IMR-90 (cell line): ENCODE results near the gene ZNF625. TPM values are rescaled to one million over a fixed set of nuclear protein-coding genes. Genes with fewer than 3 reads are reported as not detected.
A peak's percentile ranks its signal among the peaks of the same experiment; 100 is the strongest.

Experiments
- ATAC-seq: fragments of 200-7000 bp; cut with Tn5 transposase; 2 replicates; pipeline ENCODE4 v1.9.1; 2020; ENCODE audit warnings: low read depth, mild to moderate bottlenecking, moderate library complexity
- BruUV-seq: library from RNA; stranded (reverse); fragments of 400-500 nt; replicated peaks from 2 replicates; lab custom pipeline; 2021; lab: Mats Ljungman, UMichigan
- CTCF ChIA-PET: fragments of 300-600 bp; formaldehyde crosslinking; extraction: SDS; loops from one replicate; lab custom pipeline; 2021; ENCODE audit warnings: antibody characterized with exemption; lab: Yijun Ruan, JAX
- POLR2A ChIA-PET: fragments of 300-600 bp; sonication (Branson Sonifier 250); formaldehyde crosslinking; loops from one replicate; lab custom pipeline; 2022; ENCODE audit warnings: antibody characterized with exemption; ENCODE audit not compliant: unreplicated experiment; lab: Charles Lee
- DNase-seq: peaks from one replicate; pipeline ENCODE4 v3.0.0; 2013
- H2AFZ ChIP-seq: replicated peaks from 2 replicates; pipeline ENCODE3; 2013; ENCODE audit warnings: low read length, mild to moderate bottlenecking; ENCODE audit not compliant: poor library complexity
- H2AK5ac ChIP-seq: 2 replicates; pipeline ENCODE4 v1.6.1; 2013; ENCODE audit warnings: low read depth, low read length, inconsistent platforms
- H2AK9ac ChIP-seq: replicated peaks from 2 replicates; pipeline ENCODE3; 2013; ENCODE audit warnings: mild to moderate bottlenecking, low read depth, low read length, moderate library complexity; ENCODE audit not compliant: poor library complexity
- H2BK120ac ChIP-seq: 2 replicates; pipeline ENCODE4 v1.6.1; 2013; ENCODE audit warnings: low read depth, low read length, inconsistent platforms
- H2BK15ac ChIP-seq: 3 replicates; pipeline ENCODE4 v1.6.1; 2013; ENCODE audit warnings: low read depth, low read length, inconsistent platforms
- H2BK20ac ChIP-seq: 2 replicates; pipeline ENCODE4 v1.6.1; 2013; ENCODE audit warnings: low read depth, mild to moderate bottlenecking, inconsistent platforms, low read length, moderate library complexity
- H2BK5ac ChIP-seq: 2 replicates; pipeline ENCODE4 v1.6.1; 2013; ENCODE audit warnings: mild to moderate bottlenecking, low read depth, low read length, inconsistent platforms; ENCODE audit not compliant: poor library complexity, severe bottlenecking
- H3K14ac ChIP-seq: replicated peaks from 2 replicates; pipeline ENCODE4 v1.6.1; 2013; ENCODE audit warnings: low read depth, low read length, inconsistent platforms
- H3K18ac ChIP-seq: 2 replicates; pipeline ENCODE4 v1.6.1; 2013; ENCODE audit warnings: low read depth, low read length, control low read depth
- H3K23ac ChIP-seq: 2 replicates; pipeline ENCODE4 v1.6.1; 2013; ENCODE audit warnings: low read depth, low read length, inconsistent platforms
- H3K27ac ChIP-seq: 2 replicates; pipeline ENCODE4 v1.5.1; 2013; ENCODE audit warnings: mild to moderate bottlenecking, control low read depth, low read length; ENCODE audit not compliant: insufficient read depth
- H3K27me3 ChIP-seq: 2 replicates; pipeline ENCODE4 v1.6.1; 2013; ENCODE audit warnings: low read length; ENCODE audit not compliant: control insufficient read depth, insufficient read depth
- H3K36me3 ChIP-seq: 2 replicates; pipeline ENCODE4 v1.6.1; 2013; ENCODE audit warnings: low read length, mixed read lengths; ENCODE audit not compliant: control insufficient read depth, insufficient read depth
- H3K4ac ChIP-seq: 2 replicates; pipeline ENCODE4 v1.6.1; 2013; ENCODE audit warnings: low read depth, low read length, inconsistent platforms
- H3K4me1 ChIP-seq: 2 replicates; pipeline ENCODE4 v1.6.1; 2013; ENCODE audit warnings: low read length, mixed read lengths; ENCODE audit not compliant: control insufficient read depth, insufficient read depth
- H3K4me2 ChIP-seq: 2 replicates; pipeline ENCODE4 v1.6.1; 2013; ENCODE audit warnings: low read depth, mild to moderate bottlenecking, control low read depth, low read length, moderate library complexity
- H3K4me3 ChIP-seq: 2 replicates; pipeline ENCODE4 v1.5.1; 2013; ENCODE audit warnings: low read depth, mild to moderate bottlenecking, control low read depth, low read length, moderate library complexity; ENCODE audit not compliant: insufficient read depth
- H3K56ac ChIP-seq: 2 replicates; pipeline ENCODE4 v1.6.1; 2013; ENCODE audit warnings: low read length, inconsistent platforms; ENCODE audit not compliant: insufficient read depth; ENCODE audit errors: extremely low read depth
- H3K79me1 ChIP-seq, 2 experiments: 2 replicates each; pipeline ENCODE4 v1.6.1; 2013; ENCODE audit warnings: low read length in 2 of 2, inconsistent platforms in 1 of 2, low read depth in 1 of 2
- H3K9ac ChIP-seq: 2 replicates; pipeline ENCODE4 v1.6.1; 2013; ENCODE audit warnings: low read depth, low read length, control low read depth
- H3K9me1 ChIP-seq: 2 replicates; pipeline ENCODE4 v1.6.1; 2013; ENCODE audit warnings: low read length, inconsistent platforms; ENCODE audit not compliant: insufficient read depth
- H3K9me3 ChIP-seq: 2 replicates; pipeline ENCODE4 v1.6.1; 2013; ENCODE audit warnings: low read length; ENCODE audit not compliant: control insufficient read depth, insufficient read depth
- H4K20me1 ChIP-seq: 2 replicates; pipeline ENCODE4 v1.6.1; 2013; ENCODE audit warnings: low read length, inconsistent platforms; ENCODE audit not compliant: insufficient read depth
- H4K5ac ChIP-seq: 2 replicates; pipeline ENCODE4 v1.6.1; 2013; ENCODE audit warnings: mild to moderate bottlenecking, low read depth, low read length, control low read depth
- H4K8ac ChIP-seq, 2 experiments: 2 replicates each; pipeline ENCODE4 v1.6.1; 2013; ENCODE audit warnings: low read depth in 2 of 2, low read length in 2 of 2, control low read depth in 1 of 2, inconsistent platforms in 1 of 2
- H4K91ac ChIP-seq: 2 replicates; pipeline ENCODE4 v1.6.1; 2013; ENCODE audit warnings: low read depth, low read length, inconsistent platforms; ENCODE audit not compliant: insufficient read depth
- CEBPB ChIP-seq: IDR thresholded peaks from 2 replicates; pipeline ENCODE4 v1.6.1; 2012; ENCODE audit warnings: low read depth, low read length, improper control_type of control experiment
- FOS ChIP-seq: fragments of 150-350 bp; IDR thresholded peaks from 2 replicates; pipeline ENCODE4 v1.6.1; 2016; ENCODE audit warnings: low read depth, low read length
- MAFK ChIP-seq: IDR thresholded peaks from 2 replicates; pipeline ENCODE4 v1.6.1; 2012; ENCODE audit warnings: low read depth, low read length, improper control_type of control experiment
- SMC3 ChIP-seq: fragments of 150-350 bp; IDR thresholded peaks from 2 replicates; pipeline ENCODE4 v1.6.1; 2016; ENCODE audit warnings: low read depth, mild to moderate bottlenecking, antibody characterized with exemption, low read length, moderate library complexity
- WGBS, 2 experiments: methylation state at CpG; one replicate each; pipeline versions ENCODE4 v1.1.5 to v1.1.7; 2013; ENCODE audit warnings: missing lambda C conversion rate in 2 of 2; ENCODE audit not compliant: insufficient read length in 1 of 2; ENCODE audit errors: extremely low coverage in 2 of 2; 5-methylcytosine and 5-hydroxymethylcytosine counted together
- dilution Hi-C: fragments of 300-500 bp; cut with HindIII; formaldehyde crosslinking; loops from one replicate; pipeline ENCODE4 v1.14.3; 2018; ENCODE audit warnings: low sequenced_read_pairs; ENCODE audit not compliant: unreplicated experiment
- in situ Hi-C: fragments of 300-500 bp; cut with MboI; formaldehyde crosslinking; loops from 3 replicates; pipeline ENCODE4 v1.14.3; 2019; ENCODE audit warnings: low sequenced_read_pairs, inconsistent platforms, mixed read lengths
- intact Hi-C: fragments of 100-400 bp; cut with micrococcal nuclease; formaldehyde crosslinking; loops from 2 replicates; pipeline ENCODE4 v1.10.0; 2022
- polyA plus RNA-seq, 3 experiments: library from polyadenylated mRNA; depleted of rRNA; stranded (reverse); fragments of >200 nt; gene quantifications; 2 replicates each; pipeline ENCODE4 v1.2.3, GENCODE V29; 2012; ENCODE audit warnings: low replicate concordance in 1 of 3
- total RNA-seq: library from RNA; depleted of rRNA; stranded (reverse); fragments of >200 nt; gene quantifications from 2 replicates; pipeline ENCODE4 v1.2.3, GENCODE V29; 2012
- TF ChIP-seq, protein P1 (sequence below): fragments of 150-350 bp; IDR thresholded peaks from 2 replicates; pipeline ENCODE4 v1.6.1; 2016; ENCODE audit warnings: low read depth, mild to moderate bottlenecking, low read length, moderate library complexity, borderline replicate concordance

Gene ZNF625
- total and polyA plus RNA-seq, 2 of the 4 experiments (the other 2 are of a cell fraction): 2.5 to 16.7 TPM

DNA sequence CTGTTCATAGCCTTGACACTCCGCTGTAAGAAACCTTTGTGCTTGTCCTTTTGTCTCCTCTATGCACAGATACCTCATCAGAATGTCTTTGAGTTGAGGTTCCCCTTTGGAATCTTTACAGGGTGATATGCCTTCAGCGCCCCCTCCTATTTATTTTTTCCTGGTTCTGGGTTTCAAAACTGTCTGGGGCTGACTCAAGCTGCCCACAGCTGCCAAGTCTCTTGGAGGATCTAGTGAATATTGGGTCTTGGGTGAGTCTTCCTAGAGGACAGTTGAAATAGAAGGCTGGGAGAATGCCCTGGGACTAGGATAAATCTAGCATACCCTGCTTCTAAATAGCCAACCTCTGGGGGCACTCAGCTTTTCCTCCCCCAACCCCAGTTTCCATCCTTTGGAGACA is 7.3 kb upstream of the ZNF625 start:
- Histone ChIP-seq H3K14ac (peak overlapping the region; percentile 22; the same call in 1 of the 2 replicates), H3K9ac (peak overlapping the region; percentile 77; the same call in 1 of the 2 replicates), H4K5ac (no peak overlapping the region), H3K27ac (no peak overlapping the region), H2AK5ac (no peak overlapping the region), H3K4me3 (peak overlapping the region; percentile 83), H2BK120ac (no peak overlapping the region), H3K56ac (peak overlapping the region; percentile 29; the same call in 1 of the 2 replicates), H4K8ac (peak overlapping the region in 1 of 2 experiments; percentile 56; a peak in 1 of 4 replicates), H3K4me1 (peaks cover 3% of the 10 kb centered on the region), H3K23ac (peak overlapping the region; percentile 47; the same call in 1 of the 2 replicates), H3K4ac (no peak overlapping the region), H3K9me3 (no peaks in the 10 kb centered on the region), H2BK5ac (peak overlapping the region; percentile 69), H3K9me1 (0 out of 2 replicates have a peak, but pooled peaks cover 2% of the 10 kb centered on the region), H3K4me2 (peak overlapping the region; percentile 96), H3K79me1 (peaks cover 17 to 41% of the 10 kb centered on the region in 2 experiments; a peak in 2 of 4 replicates), H2BK15ac (no peak overlapping the region), H3K18ac (no peak overlapping the region), H4K20me1 (no peaks in the 10 kb centered on the region), H2AK9ac (peak overlapping the region; percentile 80), H3K27me3 (no peaks in the 10 kb centered on the region), H2BK20ac (no peak overlapping the region), H2AFZ (no peak overlapping the region), H3K36me3 (0 out of 2 replicates have a peak, but pooled peaks cover 2% of the 10 kb centered on the region), H4K91ac (no peak overlapping the region; the same call in 1 of the 2 replicates)
- no CpG with 5 or more reads among the region's 2 CpGs for WGBS, 2 experiments
- ATAC-seq: peak; percentile 5; the same call in 1 of the 2 replicates
- BruUV-seq: TSS peak; percentile 32
- ChIA-PET CTCF (no interaction called here), POLR2A (no interaction called here)
- intact Hi-C loops (loop anchor here (10.0 kb wide), 1 partner anchor 131 kb away; the partner anchor contains the start of gene ZNF44), dilution Hi-C loops (no loop called here), in situ Hi-C loops (no loop called here)
- DNase-seq: peak; percentile 56
- TF ChIP-seq MAFK: no peak
- TF ChIP-seq, protein P1, sequence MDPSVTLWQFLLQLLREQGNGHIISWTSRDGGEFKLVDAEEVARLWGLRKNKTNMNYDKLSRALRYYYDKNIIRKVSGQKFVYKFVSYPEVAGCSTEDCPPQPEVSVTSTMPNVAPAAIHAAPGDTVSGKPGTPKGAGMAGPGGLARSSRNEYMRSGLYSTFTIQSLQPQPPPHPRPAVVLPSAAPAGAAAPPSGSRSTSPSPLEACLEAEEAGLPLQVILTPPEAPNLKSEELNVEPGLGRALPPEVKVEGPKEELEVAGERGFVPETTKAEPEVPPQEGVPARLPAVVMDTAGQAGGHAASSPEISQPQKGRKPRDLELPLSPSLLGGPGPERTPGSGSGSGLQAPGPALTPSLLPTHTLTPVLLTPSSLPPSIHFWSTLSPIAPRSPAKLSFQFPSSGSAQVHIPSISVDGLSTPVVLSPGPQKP: no peak
- TF ChIP-seq CEBPB: no peak
- 0 out of 2 replicates have a peak, but pooled peaks have one; percentile 8 for TF ChIP-seq FOS
- TF ChIP-seq SMC3: no peak
